Measurements from ENCODE around the gene HES4.
A peak's percentile ranks its signal among the peaks of the same experiment; 100 is the strongest.
"Not testable (repeated sequence)": the region's sequence is repeated elsewhere in the genome, so short reads cannot be mapped to it uniquely, and the experiment has no call there.

Gene HES4

DNA sequence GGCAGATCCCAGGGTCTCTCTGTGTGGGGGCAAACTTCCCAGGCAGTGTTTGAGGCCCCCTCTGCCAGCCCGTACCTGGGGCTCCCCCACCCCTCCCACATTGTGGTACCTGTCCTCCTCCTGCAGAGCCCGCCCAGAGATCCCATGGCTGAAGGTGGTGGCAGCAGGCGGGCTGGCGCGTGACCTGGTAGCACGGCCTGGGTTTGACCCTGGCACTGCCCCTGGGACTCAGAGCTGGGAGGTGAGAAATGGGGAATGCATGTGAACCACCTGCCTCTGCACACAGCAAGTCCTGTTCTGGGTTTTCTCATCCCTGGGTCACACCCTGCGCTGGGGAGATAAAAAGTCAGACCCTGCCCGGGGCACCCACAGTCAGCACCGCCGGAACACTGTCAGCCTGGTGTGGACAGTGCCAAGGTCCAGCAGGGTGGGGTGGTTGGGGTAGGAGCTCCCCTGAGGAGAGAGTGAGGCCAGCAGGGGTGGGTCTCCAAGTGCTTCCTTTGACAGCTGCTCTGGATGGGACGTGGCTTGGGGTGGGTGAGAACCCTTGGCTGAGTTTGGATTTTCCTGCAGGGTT lies 31.9 kb upstream of the HES4 start (continued):
- no peak for TF ChIP-seq ZNF555 (tag by site-specific recombination; conservative IDR thresholded peaks at IDR 0.05)
- TF ChIP-seq, protein P1, sequence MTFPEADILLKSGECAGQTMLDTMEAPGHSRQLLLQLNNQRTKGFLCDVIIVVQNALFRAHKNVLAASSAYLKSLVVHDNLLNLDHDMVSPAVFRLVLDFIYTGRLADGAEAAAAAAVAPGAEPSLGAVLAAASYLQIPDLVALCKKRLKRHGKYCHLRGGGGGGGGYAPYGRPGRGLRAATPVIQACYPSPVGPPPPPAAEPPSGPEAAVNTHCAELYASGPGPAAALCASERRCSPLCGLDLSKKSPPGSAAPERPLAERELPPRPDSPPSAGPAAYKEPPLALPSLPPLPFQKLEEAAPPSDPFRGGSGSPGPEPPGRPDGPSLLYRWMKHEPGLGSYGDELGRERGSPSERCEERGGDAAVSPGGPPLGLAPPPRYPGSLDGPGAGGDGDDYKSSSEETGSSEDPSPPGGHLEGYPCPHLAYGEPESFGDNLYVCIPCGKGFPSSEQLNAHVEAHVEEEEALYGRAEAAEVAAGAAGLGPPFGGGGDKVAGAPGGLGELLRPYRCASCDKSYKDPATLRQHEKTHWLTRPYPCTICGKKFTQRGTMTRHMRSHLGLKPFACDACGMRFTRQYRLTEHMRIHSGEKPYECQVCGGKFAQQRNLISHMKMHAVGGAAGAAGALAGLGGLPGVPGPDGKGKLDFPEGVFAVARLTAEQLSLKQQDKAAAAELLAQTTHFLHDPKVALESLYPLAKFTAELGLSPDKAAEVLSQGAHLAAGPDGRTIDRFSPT (tag by site-specific recombination; IDR thresholded peaks at IDR 0.05) = peak; percentile 44; the same call in 1 of the 2 replicates

DNA sequence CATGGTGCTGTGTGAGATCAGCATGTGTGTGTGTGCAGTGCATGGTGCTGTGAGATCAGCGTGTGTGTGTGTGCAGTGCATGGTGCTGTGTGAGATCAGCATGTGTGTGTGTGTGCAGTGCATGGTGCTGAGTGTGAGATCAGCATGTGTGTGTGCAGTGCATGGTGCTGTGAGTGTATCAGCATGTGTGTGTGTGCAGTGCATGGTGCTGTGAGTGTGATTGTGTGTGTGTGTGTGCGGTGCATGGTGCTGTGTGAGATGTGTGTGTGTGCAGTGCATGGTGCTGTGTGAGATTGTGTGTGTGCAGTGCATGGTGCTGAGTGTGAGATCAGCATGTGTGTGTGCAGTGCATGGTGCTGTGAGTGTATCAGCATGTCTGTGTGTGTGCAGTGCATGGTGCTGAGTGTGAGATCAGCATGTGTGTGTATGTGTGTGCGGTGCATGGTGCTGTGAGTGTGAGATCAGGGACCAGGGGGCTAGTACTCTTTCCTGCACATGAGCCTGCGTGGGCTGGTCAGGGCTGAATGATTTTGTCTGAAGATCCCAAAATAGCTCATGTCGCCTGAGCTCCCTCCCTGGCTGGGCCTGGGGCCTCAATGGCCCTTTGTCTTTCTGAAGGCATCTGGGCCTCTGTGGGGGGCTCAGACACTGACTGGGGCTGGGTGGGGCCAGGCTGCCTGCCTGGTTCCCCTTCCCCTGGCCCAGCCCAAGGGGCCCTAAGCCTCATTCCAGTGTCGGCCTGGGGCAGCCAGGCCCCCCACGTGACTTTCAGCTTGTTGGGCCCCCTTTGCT lies 31.2 kb upstream of the HES4 start:
- peaks cover 0 to 30% of the 10 kb centered on the region in 2 experiments; a peak in 1 of 3 replicates for H3K36me3 ChIP-seq (ENCODE audit: control insufficient read depth in 2 of 2, insufficient read depth in 1 of 2, low read length in 2 of 2)
- ChIA-PET POLR2A (interaction anchor here (1.3 kb wide), 1 partner anchor 30 kb away, joined by 3 read pairs; no protein-coding TSS in a partner anchor), CTCF (interaction anchor here (0.6 to 1.3 kb wide), 2 partner anchors 35 to 55 kb away, joined by 3 to 4 read pairs; no protein-coding TSS in a partner anchor)
- not testable (repeated sequence) for H3K4me1 ChIP-seq (ENCODE audit: control insufficient read depth, insufficient read depth, low read length); H3K9me3 ChIP-seq (ENCODE audit: control insufficient read depth, insufficient read depth, low read depth, low read length); H3K4me3 ChIP-seq (ENCODE audit: low read depth, low read length); H3K27ac ChIP-seq (ENCODE audit: extremely low read depth, low read depth, low read length)
- TF ChIP-seq SALL2 (tag by site-specific recombination; IDR thresholded peaks at IDR 0.05; ENCODE audit: borderline replicate concordance) = 0 out of 2 replicates have a peak, but pooled peaks have one; percentile 31
- peak; percentile 35; the same call in 1 of the 2 replicates for TF ChIP-seq ZNF768 (tag by site-specific recombination; IDR thresholded peaks at IDR 0.05)
- TF ChIP-seq GLIS2 (tag by site-specific recombination; IDR thresholded peaks at IDR 0.05) = 0 out of 2 replicates have a peak, but pooled peaks have one; percentile 45
- TF ChIP-seq, protein P2, sequence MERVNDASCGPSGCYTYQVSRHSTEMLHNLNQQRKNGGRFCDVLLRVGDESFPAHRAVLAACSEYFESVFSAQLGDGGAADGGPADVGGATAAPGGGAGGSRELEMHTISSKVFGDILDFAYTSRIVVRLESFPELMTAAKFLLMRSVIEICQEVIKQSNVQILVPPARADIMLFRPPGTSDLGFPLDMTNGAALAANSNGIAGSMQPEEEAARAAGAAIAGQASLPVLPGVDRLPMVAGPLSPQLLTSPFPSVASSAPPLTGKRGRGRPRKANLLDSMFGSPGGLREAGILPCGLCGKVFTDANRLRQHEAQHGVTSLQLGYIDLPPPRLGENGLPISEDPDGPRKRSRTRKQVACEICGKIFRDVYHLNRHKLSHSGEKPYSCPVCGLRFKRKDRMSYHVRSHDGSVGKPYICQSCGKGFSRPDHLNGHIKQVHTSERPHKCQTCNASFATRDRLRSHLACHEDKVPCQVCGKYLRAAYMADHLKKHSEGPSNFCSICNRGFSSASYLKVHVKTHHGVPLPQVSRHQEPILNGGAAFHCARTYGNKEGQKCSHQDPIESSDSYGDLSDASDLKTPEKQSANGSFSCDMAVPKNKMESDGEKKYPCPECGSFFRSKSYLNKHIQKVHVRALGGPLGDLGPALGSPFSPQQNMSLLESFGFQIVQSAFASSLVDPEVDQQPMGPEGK (tag by site-specific recombination; IDR thresholded peaks at IDR 0.05) = 0 out of 2 replicates have a peak, but pooled peaks have one; percentile 14
- TF ChIP-seq, protein P3, sequence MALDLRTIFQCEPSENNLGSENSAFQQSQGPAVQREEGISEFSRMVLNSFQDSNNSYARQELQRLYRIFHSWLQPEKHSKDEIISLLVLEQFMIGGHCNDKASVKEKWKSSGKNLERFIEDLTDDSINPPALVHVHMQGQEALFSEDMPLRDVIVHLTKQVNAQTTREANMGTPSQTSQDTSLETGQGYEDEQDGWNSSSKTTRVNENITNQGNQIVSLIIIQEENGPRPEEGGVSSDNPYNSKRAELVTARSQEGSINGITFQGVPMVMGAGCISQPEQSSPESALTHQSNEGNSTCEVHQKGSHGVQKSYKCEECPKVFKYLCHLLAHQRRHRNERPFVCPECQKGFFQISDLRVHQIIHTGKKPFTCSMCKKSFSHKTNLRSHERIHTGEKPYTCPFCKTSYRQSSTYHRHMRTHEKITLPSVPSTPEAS (tag by site-specific recombination; IDR thresholded peaks at IDR 0.05) = peak; percentile 94
- TF ChIP-seq EGR2 (tag by site-specific recombination; IDR thresholded peaks at IDR 0.05; ENCODE audit: low read depth) = 0 out of 2 replicates have a peak, but pooled peaks have one; percentile 16
- peak; percentile 68 for TF ChIP-seq GLIS1 (tag by site-specific recombination; IDR thresholded peaks at IDR 0.05)
- peak; percentile 16; the same call in 1 of the 2 replicates for TF ChIP-seq ZIC2 (tag by site-specific recombination; IDR thresholded peaks at IDR 0.05)

DNA sequence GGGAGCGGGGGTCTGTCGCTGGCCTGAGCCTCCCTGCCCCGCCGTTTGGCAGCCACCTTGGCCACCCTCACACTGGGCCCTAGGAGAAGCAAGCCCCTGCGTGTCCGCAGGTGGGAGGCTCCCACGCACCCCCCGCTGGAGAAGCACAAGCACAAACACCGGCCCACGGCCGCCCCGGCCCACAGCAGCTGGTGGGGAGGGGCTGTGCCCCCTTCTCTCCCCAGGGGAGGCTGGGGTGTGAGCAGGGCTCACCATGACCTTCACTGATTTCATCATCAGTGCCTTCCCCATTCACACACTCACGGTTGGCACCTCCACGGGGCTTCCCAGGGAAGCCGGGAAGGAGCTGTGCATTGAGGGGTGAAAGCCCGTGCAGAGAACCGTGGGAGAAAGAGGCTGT lies 27.9 kb upstream of the HES4 start:
- H3K9me3 ChIP-seq (ENCODE audit: control insufficient read depth, insufficient read depth, low read depth, low read length) = no peaks in the 10 kb centered on the region
- no peaks in the 10 kb centered on the region for H3K4me1 ChIP-seq (ENCODE audit: control insufficient read depth, insufficient read depth, low read length)
- ChIA-PET CTCF (interaction anchor here (0.7 kb wide), 1 partner anchor 55 kb away, joined by 3 read pairs; no protein-coding TSS in a partner anchor), POLR2A (no interaction called here)
- H3K36me3 ChIP-seq (ENCODE audit: control insufficient read depth in 2 of 2, insufficient read depth in 1 of 2, low read length in 2 of 2) = peaks cover 0 to 45% of the 10 kb centered on the region in 2 experiments; a peak in 1 of 3 replicates
- H3K4me3 ChIP-seq (ENCODE audit: low read depth, low read length) = no peak overlapping the region
- H3K27ac ChIP-seq (ENCODE audit: extremely low read depth, low read depth, low read length) = no peak overlapping the region
- TF ChIP-seq EGR2 (tag by site-specific recombination; IDR thresholded peaks at IDR 0.05; ENCODE audit: low read depth) = peak; percentile 97
- TF ChIP-seq ZIC2 (tag by site-specific recombination; IDR thresholded peaks at IDR 0.05) = peak; percentile 85
- TF ChIP-seq ZNF157 (tag by site-specific recombination; IDR thresholded peaks at IDR 0.05) = no peak
- no peak for TF ChIP-seq GLI4 (tag by site-specific recombination; IDR thresholded peaks at IDR 0.05)
- no peak for TF ChIP-seq ZNF658 (tag by site-specific recombination; IDR thresholded peaks at IDR 0.05)
- TF ChIP-seq ZNF747 (tag by site-specific recombination; IDR thresholded peaks at IDR 0.05) = no peak
- no peak for TF ChIP-seq TRIM28 (IDR thresholded peaks at IDR 0.05; ENCODE audit: borderline replicate concordance, low read length)
- TF ChIP-seq ZNF140 (tag by site-specific recombination; IDR thresholded peaks at IDR 0.05) = no peak
- TF ChIP-seq ZNF571 (tag by site-specific recombination; IDR thresholded peaks at IDR 0.05) = no peak
- TF ChIP-seq ZFHX2 (tag by site-specific recombination; conservative IDR thresholded peaks at IDR 0.05) = peak; percentile 97
- no peak for TF ChIP-seq ZNF121 (tag by site-specific recombination; IDR thresholded peaks at IDR 0.05)
- no peak for TF ChIP-seq ZBTB17 (tag by site-specific recombination; IDR thresholded peaks at IDR 0.05)
- no peak for TF ChIP-seq ZNF391 (tag by site-specific recombination; IDR thresholded peaks at IDR 0.05; ENCODE audit: borderline replicate concordance, low read depth)

All from HEK293 (cell line).